Measurements from ENCODE around the gene TSPAN32. TPM values are rescaled to one million over a fixed set of nuclear protein-coding genes. Genes with fewer than 3 reads are reported as not detected.

Gene TSPAN32
- total RNA-seq, 1 experiment from 2014 or later = 0.39 TPM

DNA sequence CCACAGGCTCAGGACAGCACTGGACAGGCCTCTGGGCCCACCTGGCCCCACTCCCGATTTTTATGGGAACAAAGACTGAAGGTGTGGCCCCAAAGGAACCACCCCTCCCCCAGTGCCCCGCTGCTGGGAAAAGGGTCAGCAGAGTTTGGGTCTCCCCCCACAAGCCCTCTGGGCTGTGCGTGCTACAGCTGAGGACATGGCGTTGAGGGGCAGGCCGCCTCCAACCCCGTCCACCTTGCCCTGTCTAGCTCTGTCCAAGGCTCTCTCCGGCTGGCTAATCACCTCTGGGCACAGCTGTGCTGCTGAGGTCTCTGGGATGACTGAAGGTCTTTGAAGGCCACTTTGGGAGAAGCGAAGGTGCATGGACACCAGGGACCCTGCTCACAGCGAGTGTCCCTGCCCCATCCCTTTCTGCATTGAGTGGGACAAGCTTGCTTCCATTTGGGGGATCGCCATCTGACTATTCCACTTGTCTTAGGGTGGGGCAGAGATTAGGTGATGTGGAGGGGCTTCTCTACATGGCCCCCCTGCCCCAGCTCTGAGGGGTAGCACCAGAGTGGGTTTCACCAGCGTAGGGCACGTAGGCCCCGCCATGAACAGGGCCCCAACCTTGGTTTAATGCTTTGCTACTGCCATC is 38.0 kb upstream of the TSPAN32 start:
- Histone ChIP-seq H3K36me3 (no peaks in the 10 kb centered on the region), H3K9me3 (replicated peaks) (no peaks in the 10 kb centered on the region), H3K27me3 (replicated peaks) (peaks cover 74% of the 10 kb centered on the region), H3K27ac (no peak overlapping the region), H3K4me3 (no peak overlapping the region), H3K4me1 (replicated peaks) (no peaks in the 10 kb centered on the region)
- peak in 1 of 2 experiments; percentile 42 for DNase-seq (ENCODE audit: low read depth in 1 of 2, low spot score in 2 of 2)

DNA sequence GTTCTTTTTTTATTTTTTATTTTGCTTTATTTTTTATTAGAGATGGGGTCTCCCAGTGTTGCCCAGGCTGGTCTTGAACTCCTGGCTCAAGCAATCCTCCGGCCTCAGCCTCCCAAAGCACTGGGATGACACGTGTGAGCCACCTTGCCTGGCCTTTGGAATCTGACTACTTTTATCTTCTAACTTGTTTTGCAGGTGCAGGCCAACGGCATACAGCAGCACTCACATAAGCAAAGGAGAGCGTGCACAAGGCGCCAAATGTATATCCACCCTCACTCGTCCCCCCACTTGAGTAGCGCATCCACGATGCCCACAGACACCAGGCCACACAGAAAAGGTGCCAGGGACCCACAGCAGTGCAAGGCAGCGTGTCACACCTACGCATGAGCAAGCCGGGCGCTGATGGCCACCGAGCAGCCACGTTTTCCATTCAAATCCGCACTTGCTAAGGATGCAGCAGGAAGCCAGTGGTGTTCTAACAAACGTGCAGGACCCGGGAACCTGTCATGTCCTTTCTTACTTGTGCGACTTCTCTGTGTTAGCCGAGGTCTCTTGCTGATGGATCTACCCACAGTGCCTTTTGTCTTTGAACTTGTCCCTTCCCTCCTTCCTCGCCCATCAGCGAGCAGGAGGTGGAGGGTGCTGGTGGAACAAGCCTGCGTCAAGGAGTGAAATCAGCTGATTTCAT is 37.3 kb upstream of the TSPAN32 start:
- H3K27ac ChIP-seq = no peak overlapping the region
- no peaks in the 10 kb centered on the region for H3K36me3 ChIP-seq
- peaks cover 4% of the 10 kb centered on the region; the same call in 1 of the 2 replicates for H3K4me1 ChIP-seq (replicated peaks)
- no peak overlapping the region for H3K4me3 ChIP-seq
- peaks cover 76% of the 10 kb centered on the region for H3K27me3 ChIP-seq (replicated peaks)
- no peaks in the 10 kb centered on the region for H3K9me3 ChIP-seq (replicated peaks)
- peak in 1 of 2 experiments; percentile 43 for DNase-seq (ENCODE audit: low read depth in 1 of 2, low spot score in 2 of 2)

DNA sequence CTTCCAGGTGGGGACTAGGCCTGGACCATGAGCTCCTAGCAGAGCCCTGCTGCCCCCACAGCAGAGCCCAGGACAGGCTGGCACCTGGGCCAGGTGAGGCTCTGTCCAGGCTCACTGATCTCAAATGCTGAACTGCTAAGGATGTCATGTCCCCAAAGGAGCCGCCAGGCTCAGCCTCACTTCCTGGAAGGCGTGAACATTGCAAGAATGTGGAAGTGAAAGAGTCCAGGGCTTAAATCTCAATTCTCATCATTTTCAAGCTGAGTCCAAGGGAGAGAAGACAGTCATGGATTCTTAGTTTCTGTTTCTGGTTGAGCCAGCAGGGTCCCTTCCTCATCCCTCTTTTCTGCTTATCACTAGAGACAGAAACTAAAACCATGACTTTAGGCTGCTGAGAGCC is 36.4 kb upstream of the TSPAN32 start:
- DNase-seq (ENCODE audit: low read depth in 1 of 2, low spot score in 2 of 2) = peak in 1 of 2 experiments; percentile 36
- Histone ChIP-seq H3K27me3 (replicated peaks) (peaks cover 78% of the 10 kb centered on the region), H3K4me3 (no peak overlapping the region), H3K27ac (no peak overlapping the region), H3K36me3 (no peaks in the 10 kb centered on the region), H3K4me1 (replicated peaks) (peaks cover 12% of the 10 kb centered on the region), H3K9me3 (replicated peaks) (peaks cover 7% of the 10 kb centered on the region)

DNA sequence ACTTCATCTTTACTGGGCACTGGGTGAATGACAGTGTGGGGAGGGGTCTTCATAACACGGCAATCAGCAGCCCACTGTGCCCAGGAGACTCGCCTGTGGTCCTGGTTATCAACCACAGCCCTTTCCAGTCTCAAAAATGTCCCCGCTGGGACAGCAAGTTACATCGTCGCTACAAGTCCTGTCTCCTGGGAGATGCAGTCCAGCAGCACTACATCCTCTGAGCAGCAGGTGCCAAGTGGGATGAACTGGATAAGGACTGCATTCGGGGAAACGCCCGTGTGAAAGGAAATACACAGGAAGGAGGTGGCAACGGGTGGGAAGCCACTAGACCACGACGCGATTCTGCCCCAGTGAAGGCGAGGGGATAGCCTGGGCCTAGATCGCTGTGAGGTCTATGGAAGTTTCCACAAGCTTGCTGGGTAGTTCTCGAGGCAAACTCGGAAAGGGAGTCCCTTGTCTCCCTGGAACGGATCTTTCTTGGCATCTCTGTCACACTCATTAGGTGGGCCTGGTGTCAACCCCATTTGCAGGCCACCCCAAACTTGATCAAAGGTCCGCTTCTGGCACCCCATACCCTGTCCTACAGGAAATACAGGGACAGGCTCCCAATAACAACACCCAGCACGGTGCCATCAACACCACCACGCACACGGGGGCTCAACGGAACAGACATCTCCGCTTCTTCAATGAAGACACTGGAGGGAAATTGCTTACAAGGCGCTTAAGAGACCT is 35.8 kb upstream of the TSPAN32 start:
- Histone ChIP-seq H3K27ac (no peak overlapping the region), H3K4me3 (no peak overlapping the region), H3K9me3 (replicated peaks) (peaks cover 7% of the 10 kb centered on the region), H3K36me3 (no peaks in the 10 kb centered on the region), H3K27me3 (replicated peaks) (peaks cover 78% of the 10 kb centered on the region), H3K4me1 (replicated peaks) (peaks cover 12% of the 10 kb centered on the region)
- no peak for DNase-seq (ENCODE audit: low read depth in 1 of 2, low spot score in 2 of 2)

DNA sequence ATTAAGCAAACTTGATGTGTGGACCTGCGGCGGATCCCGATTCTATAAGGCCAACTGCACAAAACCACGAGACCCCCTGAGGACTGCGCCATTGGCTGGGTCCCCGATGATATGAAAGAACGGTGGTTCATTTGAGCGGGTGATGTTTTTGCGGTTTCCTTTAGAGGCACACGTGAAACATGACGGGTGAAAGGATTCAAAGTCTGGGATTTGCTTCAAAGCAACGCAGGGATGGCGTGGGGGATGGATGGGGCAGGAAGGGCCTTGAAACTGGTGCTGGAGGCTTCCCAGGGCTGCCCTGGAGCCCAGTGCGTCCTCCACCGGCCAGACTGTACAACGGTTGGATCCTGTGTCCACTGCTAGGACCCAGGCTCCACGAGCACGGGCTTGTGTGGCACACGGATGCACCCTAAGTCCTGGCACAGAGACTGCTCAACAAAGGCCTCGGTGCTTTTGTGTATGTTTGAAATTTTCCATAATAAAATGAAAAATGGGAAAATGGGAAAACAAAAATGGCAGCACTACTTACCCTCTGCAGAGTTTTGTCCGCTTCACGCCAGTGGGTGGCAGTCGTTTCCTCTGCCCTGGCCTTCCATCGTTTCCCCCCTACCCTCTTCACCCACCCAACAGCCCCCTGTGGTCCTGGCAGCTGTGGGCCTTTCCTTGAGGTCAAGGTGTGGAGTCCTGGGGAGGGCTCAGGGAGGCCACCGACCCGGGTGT is 35.1 kb upstream of the TSPAN32 start:
- Histone ChIP-seq H3K4me1 (replicated peaks) (peaks cover 12% of the 10 kb centered on the region), H3K27me3 (replicated peaks) (peaks cover 80% of the 10 kb centered on the region), H3K36me3 (no peaks in the 10 kb centered on the region), H3K4me3 (no peak overlapping the region), H3K27ac (no peak overlapping the region), H3K9me3 (replicated peaks) (peaks cover 7% of the 10 kb centered on the region)
- DNase-seq (ENCODE audit: low read depth in 1 of 2, low spot score in 2 of 2) = peak in 1 of 2 experiments; percentile 47

DNA sequence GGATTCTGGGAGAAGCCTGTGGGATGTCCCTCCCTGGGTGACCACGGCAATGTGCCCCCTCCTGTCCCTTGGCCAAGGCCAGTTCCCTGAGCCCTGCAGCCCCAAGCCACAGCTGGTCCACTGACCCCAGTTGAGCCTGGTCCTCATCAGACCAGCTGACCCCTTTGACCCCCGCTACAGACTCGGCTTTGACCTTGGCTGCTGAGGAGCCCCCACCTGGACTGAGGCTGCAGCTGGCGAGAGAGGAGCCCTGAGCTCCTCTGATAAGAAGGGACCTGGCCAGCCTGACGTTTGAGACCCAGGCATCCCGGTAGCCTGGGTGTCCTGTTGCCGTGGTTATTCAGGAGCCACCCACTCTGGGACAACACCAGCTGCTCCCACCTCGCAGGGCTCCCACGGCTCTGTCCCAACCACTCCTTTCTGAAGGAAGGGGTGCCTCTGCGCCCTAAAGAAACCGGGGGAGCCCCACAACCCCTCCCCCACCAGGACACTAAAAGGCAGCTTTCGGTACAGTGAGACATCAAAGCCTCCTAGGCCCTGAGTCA is 34.4 kb upstream of the TSPAN32 start:
- Histone ChIP-seq H3K4me3 (no peak overlapping the region), H3K27ac (no peak overlapping the region), H3K4me1 (replicated peaks) (peaks cover 12% of the 10 kb centered on the region), H3K27me3 (replicated peaks) (peaks cover 86% of the 10 kb centered on the region), H3K9me3 (replicated peaks) (peaks cover 7% of the 10 kb centered on the region), H3K36me3 (no peaks in the 10 kb centered on the region)
- peak in 1 of 2 experiments; percentile 48 for DNase-seq (ENCODE audit: low read depth in 1 of 2, low spot score in 2 of 2)

DNA sequence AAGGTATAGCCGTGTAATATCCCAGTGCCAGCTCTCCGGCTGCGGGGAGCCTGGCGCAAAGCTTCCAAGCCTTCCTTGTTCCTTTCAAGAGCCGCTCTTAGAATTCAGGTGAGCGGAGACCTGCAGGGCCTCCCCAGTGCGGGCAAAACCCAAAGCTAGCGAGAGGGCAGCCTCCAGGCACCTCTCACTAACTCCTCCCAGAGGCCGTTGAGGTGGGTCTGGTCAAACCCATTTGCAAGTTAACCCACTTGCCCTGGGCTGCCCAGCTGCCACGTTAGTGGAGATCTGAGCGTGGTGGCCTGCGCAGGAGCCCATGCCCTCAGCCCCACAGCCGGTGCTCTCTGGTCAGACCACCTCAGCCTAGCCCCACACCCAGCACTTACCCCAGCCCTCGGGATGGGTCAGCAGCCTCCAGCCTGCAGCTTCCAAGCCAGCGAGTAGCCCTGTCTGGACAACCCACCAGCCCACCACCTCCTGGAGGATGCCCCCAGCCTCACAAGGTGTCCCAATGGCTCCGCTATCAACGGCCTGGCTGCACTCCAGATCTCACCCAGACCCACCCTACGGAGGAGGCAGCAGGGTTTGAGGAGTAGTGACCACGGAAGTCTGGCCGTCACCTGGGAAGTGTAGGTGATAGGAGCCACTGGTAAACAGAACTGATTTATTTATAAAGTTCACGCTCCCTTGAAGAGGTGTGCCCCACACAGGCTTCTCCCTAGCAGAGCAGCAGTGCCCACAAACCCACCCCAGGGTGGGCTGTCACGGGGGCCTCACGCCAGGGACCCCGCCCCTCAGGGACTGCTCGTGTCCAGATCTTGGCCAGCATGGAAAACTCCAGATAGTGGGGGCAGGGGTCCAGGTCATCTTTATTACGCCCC is 33.7 kb upstream of the TSPAN32 start:
- peaks cover 7% of the 10 kb centered on the region for H3K9me3 ChIP-seq (replicated peaks)
- H3K4me3 ChIP-seq = no peak overlapping the region
- DNase-seq (ENCODE audit: low read depth in 1 of 2, low spot score in 2 of 2) = peak in 1 of 2 experiments; percentile 34
- peaks cover 90% of the 10 kb centered on the region for H3K27me3 ChIP-seq (replicated peaks)
- H3K36me3 ChIP-seq = no peaks in the 10 kb centered on the region
- no peak overlapping the region for H3K27ac ChIP-seq
- H3K4me1 ChIP-seq (replicated peaks) = peaks cover 12% of the 10 kb centered on the region

DNA sequence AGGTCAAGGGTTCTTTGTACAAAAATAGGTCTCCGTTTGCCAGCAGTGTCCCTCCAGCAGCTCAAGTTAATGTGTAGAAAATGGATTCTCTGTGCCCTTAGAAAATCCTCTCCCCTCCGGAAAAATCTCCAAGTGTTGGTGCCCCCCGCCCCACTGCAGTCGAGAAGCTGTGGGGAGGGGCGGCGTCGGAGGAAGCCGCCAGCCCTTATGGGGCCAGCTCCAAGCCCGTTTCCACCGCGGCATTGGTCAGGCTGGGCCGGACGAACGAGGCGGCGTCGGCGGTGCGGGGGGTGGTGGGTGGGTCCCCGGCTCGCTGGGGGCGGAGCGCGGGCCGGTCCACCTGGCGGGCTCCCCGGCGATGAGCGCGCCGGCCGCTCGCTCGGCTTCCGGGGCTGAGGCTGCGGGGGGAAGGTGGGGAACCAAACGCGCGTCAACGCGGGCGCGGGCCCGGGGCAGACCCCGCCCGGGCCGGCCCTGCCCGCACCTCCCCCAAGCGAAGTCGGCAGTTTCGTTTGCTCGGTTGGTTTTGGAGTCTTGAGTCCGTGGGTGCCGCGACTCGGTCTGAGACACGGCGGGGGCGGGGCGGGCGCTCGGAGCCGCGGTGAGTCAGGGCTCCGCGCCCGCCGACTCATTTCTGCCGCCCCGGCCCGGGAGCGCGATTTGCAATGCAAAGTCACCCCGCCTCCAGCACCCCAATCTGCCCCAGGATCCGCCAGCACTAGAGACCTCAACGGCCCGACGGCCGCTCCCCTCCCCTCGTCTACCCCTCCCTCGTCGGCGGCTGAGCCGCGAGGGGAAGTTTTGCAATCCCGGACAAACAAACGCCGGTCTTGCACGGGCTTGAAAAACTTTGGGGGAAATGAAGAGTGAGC is 32.8 kb upstream of the TSPAN32 start:
- Histone ChIP-seq H3K36me3 (no peaks in the 10 kb centered on the region), H3K27me3 (replicated peaks) (peaks cover 86% of the 10 kb centered on the region), H3K27ac (no peak overlapping the region), H3K4me1 (replicated peaks) (peaks cover 12% of the 10 kb centered on the region), H3K4me3 (no peak overlapping the region), H3K9me3 (replicated peaks) (peaks cover 7% of the 10 kb centered on the region)
- DNase-seq (ENCODE audit: low read depth in 1 of 2, low spot score in 2 of 2) = peak in 1 of 2 experiments; percentile 50

DNA sequence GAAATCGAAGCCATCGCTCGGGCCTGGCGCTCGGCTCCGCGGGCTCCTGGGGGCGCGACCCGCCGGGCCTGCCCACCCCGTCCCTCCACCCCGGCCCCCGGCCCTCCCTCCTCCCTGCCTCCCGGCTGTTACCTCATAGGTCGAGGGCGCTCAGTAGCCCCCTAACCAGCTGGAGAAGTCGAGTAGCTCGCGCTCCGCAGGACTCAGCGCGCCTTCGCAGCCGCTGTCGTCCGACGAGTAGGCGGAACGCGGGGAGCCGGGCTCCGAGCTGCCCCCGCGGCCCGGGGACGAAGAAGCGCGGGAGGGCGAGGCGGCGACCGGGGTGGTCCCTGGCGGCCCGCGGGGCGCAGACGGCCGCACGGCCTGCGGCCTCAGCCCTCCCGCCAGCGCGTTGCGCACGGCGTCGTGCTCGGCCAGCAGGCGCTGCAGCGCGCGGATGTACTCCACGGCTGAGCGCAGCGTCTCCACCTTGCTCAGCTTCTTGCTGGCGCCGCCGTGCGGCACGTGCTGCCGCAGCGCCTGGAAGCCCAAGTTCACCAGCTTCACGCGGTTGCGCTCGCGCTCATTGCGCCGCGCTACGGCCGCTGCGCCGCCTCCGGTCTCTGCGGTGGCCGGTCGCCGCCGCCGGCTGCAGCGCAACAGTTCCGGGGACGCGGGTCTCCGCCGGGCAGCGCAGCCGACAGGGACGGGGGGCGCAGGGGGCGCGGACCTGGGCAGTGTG is 32.1 kb upstream of the TSPAN32 start:
- Histone ChIP-seq H3K36me3 (no peaks in the 10 kb centered on the region), H3K9me3 (replicated peaks) (peaks cover 7% of the 10 kb centered on the region), H3K4me3 (no peak overlapping the region), H3K27me3 (replicated peaks) (peaks cover 87% of the 10 kb centered on the region), H3K27ac (no peak overlapping the region), H3K4me1 (replicated peaks) (peaks cover 12% of the 10 kb centered on the region)
- DNase-seq (ENCODE audit: low read depth in 1 of 2, low spot score in 2 of 2) = peak; percentile 26 to 45

DNA sequence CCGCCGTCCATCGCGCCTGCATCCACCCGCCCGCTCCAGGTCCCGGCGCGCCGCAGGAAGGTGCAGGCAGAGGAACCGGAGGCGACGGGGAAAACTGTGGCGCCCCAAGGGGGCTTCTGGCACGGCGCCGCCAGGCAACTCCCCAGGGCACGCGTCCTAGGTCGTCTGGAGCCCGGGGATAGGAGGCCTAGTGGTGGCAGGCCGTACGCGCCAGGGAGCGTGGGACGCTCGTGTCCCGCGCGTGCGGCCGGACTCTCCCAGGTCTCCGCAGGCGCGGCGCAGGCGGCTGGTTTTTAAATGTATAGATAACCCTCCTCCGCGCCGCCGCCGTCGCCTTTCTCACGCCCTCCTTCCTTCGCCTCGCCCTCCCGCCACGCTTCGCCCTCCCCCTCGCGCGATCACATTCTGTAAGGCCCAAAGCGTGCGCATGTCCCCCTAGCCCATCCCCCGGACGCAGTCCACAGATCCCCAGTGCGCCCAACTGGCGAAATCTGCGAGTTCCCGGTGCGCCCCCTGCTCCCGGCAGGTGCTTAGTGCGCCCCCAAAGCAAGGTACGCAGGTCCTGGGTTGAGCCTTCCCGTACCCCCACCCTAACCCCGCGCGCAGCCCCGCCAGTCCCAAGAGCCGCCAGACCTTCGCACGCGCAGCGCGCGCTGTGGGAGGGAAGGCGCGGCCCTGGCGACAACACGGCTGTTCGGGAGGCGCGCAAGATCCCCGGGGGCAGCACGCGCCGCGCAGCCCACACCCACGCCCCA is 31.3 kb upstream of the TSPAN32 start, which contains the start of gene ASCL2:
TSS of gene ASCL2 (minus strand) at position 267 of the 755 bp plus-strand sequence. CDS start at position 11, 256 bp downstream.
- Histone ChIP-seq H3K27me3 (replicated peaks) (peaks cover 82% of the 10 kb centered on the region), H3K9me3 (replicated peaks) (peaks cover 7% of the 10 kb centered on the region), H3K36me3 (no peaks in the 10 kb centered on the region), H3K4me3 (no peak within 1 kb of the TSS), H3K27ac (no peak within 1 kb of the TSS), H3K4me1 (replicated peaks) (peaks cover 12% of the 10 kb centered on the region)
- peak in 1 of 2 experiments; percentile 45 for DNase-seq (ENCODE audit: low read depth in 1 of 2, low spot score in 2 of 2)

DNA sequence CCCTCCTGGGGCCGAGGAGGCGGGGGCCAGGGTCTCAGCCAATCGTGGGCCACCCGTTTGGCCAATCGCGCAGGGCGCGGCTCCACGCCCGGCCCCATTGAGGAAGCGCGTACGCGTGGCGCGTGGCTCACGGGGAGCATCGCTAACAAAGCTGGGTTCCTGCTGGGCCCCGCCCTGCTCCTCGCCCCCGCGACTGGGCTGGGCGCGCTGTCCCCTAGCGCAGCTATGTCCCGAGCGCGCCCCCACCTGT is 30.8 kb upstream of the TSPAN32 start:
- H3K4me3 ChIP-seq = no peak overlapping the region
- H3K9me3 ChIP-seq (replicated peaks) = peaks cover 7% of the 10 kb centered on the region
- H3K36me3 ChIP-seq = no peaks in the 10 kb centered on the region
- no peak overlapping the region for H3K27ac ChIP-seq
- peaks cover 79% of the 10 kb centered on the region for H3K27me3 ChIP-seq (replicated peaks)
- DNase-seq (ENCODE audit: low read depth in 1 of 2, low spot score in 2 of 2) = peak in 1 of 2 experiments; percentile 43
- H3K4me1 ChIP-seq (replicated peaks) = peaks cover 12% of the 10 kb centered on the region

Measured in SJSA1 (cell line).